Omental fat pad (tissue), 4 donors: ENCODE results near the gene ACVR1. TPM values are rescaled to one million over a fixed set of nuclear protein-coding genes. Genes with fewer than 3 reads are reported as not detected.
A peak's percentile ranks its signal among the peaks of the same experiment; 100 is the strongest.
"Not testable (repeated sequence)": the region's sequence is repeated elsewhere in the genome, so short reads cannot be mapped to it uniquely, and the experiment has no call there.

Source experiments
- ATAC-seq: fragments of 150-250 bp; one replicate; pipeline ENCODE4 v1.9.1; 2016; ENCODE audit warnings: mild to moderate bottlenecking, moderate library complexity; ENCODE audit not compliant: low FRiP score
- DNase-seq: peaks from one replicate; pipeline ENCODE4 v3.0.0-alpha.2; 2019; ENCODE audit warnings: low spot score
- total RNA-seq, 4 donors: library from RNA; depleted of rRNA; stranded (reverse); fragments of >200 nt; gene quantifications; one replicate each; pipeline ENCODE4 v1.1.0, GENCODE V29; 2016
- TF ChIP-seq, protein P1 (sequence below), 3 donors: fragments of 450-650 bp; IDR thresholded peaks; one replicate each; pipeline ENCODE4 v1.5.1; 2016 to 2017; ENCODE audit warnings: antibody characterized with exemption in 3 of 3, mild to moderate bottlenecking in 3 of 3, moderate library complexity in 2 of 3

Gene ACVR1
- total RNA-seq, 4 donors from 2014 or later, result 22.7 to 37.7 (median 28.2) TPM

GRCh38 chr2:157733263-157733662 is 142.9 kb downstream of the ACVR1 start:
- TF ChIP-seq, protein P1, sequence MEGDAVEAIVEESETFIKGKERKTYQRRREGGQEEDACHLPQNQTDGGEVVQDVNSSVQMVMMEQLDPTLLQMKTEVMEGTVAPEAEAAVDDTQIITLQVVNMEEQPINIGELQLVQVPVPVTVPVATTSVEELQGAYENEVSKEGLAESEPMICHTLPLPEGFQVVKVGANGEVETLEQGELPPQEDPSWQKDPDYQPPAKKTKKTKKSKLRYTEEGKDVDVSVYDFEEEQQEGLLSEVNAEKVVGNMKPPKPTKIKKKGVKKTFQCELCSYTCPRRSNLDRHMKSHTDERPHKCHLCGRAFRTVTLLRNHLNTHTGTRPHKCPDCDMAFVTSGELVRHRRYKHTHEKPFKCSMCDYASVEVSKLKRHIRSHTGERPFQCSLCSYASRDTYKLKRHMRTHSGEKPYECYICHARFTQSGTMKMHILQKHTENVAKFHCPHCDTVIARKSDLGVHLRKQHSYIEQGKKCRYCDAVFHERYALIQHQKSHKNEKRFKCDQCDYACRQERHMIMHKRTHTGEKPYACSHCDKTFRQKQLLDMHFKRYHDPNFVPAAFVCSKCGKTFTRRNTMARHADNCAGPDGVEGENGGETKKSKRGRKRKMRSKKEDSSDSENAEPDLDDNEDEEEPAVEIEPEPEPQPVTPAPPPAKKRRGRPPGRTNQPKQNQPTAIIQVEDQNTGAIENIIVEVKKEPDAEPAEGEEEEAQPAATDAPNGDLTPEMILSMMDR (IDR thresholded peaks at IDR 0.05), result no peak
- DNase-seq (no peak), ATAC-seq (no peak)

- DNase-seq, result no peak
- TF ChIP-seq, protein P1 (IDR thresholded peaks at IDR 0.05), result no peak
- ATAC-seq, result no peak
Measured at GRCh38 chr2:157732596-157732995, 143.5 kb downstream of the ACVR1 start.

DNA sequence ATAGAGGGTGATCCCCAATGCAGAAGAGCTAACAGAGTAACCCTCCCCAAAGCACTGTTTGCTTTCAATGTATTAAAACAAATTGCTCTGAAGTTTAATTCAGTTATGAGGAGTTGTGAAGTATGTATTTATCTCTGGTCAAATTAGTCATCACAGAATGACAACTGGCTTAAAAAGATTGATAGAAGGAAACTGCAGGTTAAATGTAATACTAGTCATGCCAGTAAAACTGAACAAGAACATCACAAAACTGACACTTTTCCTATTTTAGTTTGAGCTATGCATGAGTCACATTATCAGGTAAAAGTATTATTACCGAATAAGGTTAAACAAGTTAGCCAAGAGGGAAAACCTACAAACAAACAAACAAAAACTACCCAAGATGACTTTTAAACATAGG is 148.4 kb downstream of the ACVR1 start:
- DNase-seq (no peak), ATAC-seq (no peak)
- TF ChIP-seq, protein P1 (IDR thresholded peaks at IDR 0.05), result no peak

GRCh38 chr2:157726946-157727345 is 149.2 kb downstream of the ACVR1 start:
- no peak for DNase-seq
- TF ChIP-seq, protein P1 (IDR thresholded peaks at IDR 0.05), result no peak
- ATAC-seq, result no peak

DNA sequence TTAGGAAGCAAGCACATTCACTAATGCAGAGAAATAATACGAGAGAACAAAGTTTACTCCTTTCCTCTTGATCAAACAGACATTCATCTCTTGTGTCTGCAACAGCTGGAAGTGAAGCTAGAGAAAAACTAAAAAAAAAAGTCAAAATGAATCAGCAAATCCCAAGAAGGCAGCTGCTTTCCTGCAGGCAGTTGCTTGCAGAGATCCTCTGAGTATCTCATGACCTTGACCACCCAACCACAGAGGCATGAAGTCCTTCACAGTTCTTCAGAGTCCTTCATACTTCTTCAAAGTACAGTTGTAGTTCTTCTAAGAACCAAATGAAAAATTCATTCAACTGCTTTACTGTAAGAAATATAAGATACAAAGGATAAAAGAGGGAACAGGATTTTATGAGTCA is 150.3 kb downstream of the ACVR1 start:
- DNase-seq, result no peak
- no peak for ATAC-seq
- TF ChIP-seq, protein P1 (IDR thresholded peaks at IDR 0.05), result no peak

- ATAC-seq, result no peak
Measured at GRCh38 chr2:157722580-157723234, 153.4 kb downstream of the ACVR1 start.

GRCh38 chr2:157720504-157720903 is 155.6 kb downstream of the ACVR1 start:
- TF ChIP-seq, protein P1 (IDR thresholded peaks at IDR 0.05), result no peak
- no peak for DNase-seq
- peak; percentile 59 for ATAC-seq

More at GRCh38 chr2:157722580-157723234, 153.4 kb downstream of the ACVR1 start:
- TF ChIP-seq, protein P1 (IDR thresholded peaks at IDR 0.05), result no peak
- no peak for DNase-seq

DNA sequence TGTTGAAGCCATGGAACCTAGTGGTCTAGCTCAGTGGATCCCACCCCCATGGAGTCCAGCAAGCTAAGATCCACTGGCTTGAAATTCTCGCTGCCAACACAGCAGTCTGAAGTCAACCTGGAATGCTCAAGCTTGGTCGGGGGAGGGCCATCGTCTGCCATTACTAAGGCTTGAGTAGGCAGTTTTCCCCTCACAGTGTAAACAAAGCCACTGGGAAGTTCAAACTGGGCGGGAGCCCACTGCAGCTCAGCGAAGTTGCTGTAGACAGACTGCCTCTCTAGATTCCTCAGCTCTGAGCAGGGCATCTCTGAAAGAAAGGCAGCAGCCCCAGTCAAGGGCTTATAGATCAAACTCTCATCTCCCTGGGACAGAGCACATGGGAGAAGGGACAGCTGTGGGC is 171.5 kb downstream of the ACVR1 start:
- ATAC-seq, result not testable (repeated sequence)

GRCh38 chr2:157704148-157704547 is 172.0 kb downstream of the ACVR1 start:
- ATAC-seq, DNase-seq: not testable (repeated sequence)

More for the DNA sequence above, 171.5 kb downstream of the ACVR1 start:
- DNase-seq, result not testable (repeated sequence)
